ENCODE measurements around the gene MAP4K4.

MAP4K4 gene

GRCh38 chr2:101693991-101694588 lies 3.4 kb upstream of the MAP4K4 start:
- DNase-seq: no peak

GRCh38 chr2:101696272-101697123 lies 1.0 kb upstream of the MAP4K4 start:
- DNase-seq: no peak

DNA sequence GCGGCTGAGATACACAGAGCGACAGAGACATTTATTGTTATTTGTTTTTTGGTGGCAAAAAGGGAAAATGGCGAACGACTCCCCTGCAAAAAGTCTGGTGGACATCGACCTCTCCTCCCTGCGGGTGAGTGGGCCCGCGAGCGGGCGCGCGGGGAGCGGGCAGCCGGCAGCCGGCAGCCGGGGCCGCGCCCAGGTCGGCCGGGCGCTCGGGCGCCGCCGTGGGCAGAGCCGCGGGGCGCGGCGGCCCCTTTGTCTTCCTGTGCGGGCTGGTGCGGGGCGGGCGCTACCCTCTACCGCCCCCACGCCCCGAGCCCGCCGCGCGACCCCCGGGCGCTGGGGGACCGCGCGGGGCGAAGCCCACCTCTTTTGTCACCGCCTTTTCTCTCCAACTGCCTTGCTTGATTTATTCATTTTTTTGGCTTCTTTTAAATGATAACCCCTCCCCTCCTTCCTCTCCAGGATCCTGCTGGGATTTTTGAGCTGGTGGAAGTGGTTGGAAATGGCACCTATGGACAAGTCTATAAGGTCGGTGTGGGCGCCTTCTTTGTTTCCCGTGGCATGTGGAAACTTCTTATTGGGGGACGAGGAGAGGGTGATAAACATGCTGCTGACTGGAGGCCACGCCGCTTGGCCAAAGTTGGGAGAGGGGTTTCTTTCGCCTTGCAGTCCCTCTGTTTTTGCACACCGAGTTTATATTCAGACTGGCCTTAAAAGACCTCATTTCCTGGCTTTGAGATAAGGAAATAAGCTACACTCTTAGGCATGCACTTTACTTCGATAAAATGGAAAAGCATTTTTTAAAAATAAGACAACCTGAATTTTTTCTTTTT lies 722 bp downstream of the MAP4K4 start:
- DNase-seq: no peak

DNA sequence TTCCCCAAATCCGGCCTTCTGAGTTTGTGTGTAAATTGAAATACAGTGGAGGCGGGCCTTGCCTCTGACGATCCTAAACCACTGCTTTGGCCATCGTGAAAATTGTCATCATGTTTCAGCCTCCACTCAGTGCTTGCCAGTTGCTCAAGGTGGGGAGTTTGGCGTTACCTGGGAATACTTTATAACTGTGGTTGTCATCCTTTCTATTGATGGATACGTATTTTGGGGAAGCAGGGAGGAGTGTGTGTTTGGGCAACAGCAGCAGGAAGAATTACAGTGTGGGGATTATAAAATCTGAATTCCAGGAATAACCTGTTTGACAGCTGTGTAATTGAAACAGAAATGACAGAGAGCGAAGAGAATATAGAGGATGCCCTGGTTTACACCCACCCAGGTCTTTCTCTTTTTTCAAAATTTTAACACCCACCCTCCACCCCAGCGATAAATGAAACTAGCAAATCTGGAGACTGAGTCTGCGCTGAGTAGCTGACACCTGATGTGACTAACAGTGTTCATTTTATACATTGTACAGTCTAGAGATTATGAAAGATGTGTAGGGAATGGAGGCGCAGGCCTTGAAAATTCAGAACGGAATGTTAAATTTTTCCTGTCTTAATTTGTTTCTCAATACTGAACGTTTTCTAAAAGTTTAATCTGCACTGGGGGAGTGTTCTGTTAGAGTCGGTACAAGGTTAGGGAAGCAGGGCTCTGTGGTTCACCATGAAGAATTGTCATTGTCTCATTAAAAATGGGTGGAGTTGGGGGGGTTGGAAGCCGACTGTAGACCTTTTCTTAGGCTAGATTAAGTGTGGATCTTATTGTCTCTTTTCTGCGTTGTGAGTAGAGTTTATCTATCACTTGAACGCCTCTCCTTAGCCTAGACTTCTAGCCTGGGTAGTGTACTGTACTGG lies 1.6 kb downstream of the MAP4K4 start:
- DNase-seq: no peak

GRCh38 chr2:101699755-101700461 lies 2.4 kb downstream of the MAP4K4 start:
- DNase-seq: no peak

GRCh38 chr2:101704046-101704466 lies 6.5 kb downstream of the MAP4K4 start:
- DNase-seq: no peak

- DNase-seq: no peak
Observed at GRCh38 chr2:101704816-101705578, 7.5 kb downstream of the MAP4K4 start.

GRCh38 chr2:101706121-101706818 lies 8.8 kb downstream of the MAP4K4 start:
- no peak for DNase-seq

DNA sequence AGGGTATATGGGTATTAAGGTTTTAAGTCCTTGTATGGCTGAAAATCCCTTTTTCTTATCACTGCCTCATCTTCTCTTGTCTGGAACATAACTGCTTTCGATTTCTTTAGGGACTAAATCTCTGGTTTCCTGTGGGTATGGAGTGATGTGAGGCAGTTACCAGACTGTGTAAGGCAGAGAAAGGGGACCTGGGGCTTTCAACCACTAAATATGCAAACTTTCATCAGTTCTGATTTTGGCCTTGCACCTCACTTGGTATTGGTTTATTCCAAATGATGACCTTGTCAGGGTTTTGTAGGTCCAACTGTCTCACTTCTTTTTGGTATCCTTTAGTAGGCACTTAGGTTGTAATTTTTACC lies 9.3 kb downstream of the MAP4K4 start:
- no peak for DNase-seq

DNA sequence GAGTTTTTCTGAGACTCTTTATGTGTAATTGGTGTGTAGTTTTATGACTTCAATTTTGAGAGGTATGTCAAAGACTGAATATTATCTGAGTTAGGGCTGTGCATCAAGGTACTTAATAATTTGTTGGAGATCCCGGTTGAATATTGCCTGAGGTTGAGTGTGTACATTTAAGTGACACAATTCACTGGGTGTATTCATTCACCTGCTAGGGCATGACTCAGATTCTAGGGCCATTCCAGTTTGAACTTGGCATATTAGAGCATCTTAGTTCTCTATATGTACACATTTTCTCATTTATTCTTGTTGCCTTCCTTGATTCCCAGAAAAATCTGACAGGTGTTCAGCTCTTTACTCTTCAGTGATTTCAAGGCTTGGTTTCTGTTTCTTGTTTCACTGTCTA lies 12.5 kb downstream of the MAP4K4 start:
- DNase-seq: no peak

- DNase-seq: no peak
Observed at GRCh38 chr2:101710471-101711318, 13.2 kb downstream of the MAP4K4 start.

DNA sequence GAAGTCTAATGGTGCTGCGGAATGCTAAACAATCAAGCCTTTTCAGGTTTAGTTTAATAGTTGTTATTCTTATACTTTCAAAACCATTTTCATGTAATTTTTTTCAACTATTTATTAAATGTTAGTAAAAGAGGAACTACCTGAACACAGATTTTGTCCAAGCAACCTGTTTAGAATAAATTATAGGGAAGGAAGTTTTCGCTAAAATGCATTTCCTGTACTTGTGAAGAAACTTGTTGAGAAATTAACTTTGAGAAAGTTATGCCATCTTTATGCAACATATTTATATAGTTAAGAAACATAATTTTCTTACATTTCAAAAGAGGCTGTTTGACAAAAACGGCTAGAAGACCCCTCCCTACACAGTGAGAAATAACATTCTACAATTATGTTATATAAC lies 16.6 kb downstream of the MAP4K4 start:
- DNase-seq: no peak

GRCh38 chr2:101717071-101717845 lies 19.8 kb downstream of the MAP4K4 start:
- no peak for DNase-seq

DNA sequence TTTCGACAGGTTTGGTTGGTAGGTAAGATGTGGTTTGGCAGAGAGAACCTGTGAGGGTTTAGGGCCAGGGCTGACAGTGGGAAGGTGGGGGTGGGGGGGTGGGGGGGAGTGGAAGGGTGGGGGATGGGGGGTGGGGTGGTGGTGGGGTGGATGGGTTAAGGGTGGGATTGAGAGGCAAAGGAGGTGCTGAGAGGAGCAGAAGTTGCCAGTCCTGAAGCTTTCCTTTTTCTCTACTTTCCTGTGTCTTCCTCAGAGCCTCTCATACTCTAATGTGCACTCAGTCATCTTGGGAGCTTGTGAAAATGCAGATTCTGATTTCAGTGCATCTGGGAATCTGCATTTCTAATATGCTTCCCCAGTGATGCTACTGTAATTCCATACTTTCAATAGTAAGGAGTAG lies 21.0 kb downstream of the MAP4K4 start:
- DNase-seq: no peak

DNA sequence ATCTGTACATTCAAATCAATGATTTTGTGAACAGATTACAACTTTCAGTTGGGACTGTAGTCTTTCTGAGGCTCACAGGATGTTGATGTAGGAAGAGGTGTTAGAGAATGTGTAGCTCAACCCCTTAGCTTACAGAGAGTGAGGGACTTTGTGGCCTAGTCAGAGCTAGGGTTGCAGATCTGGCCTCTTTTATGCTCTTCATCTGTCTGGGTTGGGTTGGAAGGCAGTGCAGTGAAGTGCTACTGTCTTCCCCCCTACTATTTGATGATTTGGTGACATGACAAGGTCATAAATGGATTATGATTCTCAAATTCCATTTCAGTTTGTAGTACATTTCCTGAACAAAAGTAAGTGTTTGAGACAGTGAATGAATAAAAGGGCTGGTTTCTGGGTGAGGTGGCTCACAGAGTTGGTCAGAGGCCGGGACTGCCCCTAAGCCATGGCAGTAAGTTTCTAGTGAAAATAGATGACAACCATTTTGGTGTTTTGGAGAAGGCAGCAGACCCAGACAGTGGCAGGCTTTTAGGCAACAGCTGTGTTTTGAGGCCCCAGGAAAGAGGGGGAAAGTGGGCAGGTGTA lies 21.6 kb downstream of the MAP4K4 start:
- no peak for DNase-seq

DNA sequence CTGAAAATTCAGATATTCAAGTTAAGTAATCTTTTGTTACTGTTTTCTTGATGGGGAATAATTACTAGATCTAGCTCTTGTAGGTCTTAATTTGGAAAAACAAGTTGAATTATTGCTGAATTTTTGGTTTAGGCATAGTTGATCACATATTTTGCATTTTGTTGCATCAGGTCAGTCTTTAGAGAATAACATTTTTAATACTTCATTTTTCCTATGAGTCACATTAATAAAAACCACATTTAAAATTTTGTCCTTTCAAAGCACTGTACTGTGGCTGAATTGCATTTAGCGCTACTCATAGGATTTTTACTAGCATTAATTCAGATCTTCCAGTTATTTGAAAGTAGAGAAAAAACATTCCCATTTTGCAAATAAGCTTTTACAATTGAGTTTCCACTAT lies 23.2 kb downstream of the MAP4K4 start:
- DNase-seq: no peak

- no peak for DNase-seq
Observed at GRCh38 chr2:101722864-101723263, 25.4 kb downstream of the MAP4K4 start.

- DNase-seq: no peak
Observed at GRCh38 chr2:101723371-101724124, 26.0 kb downstream of the MAP4K4 start.

All from cortex of kidney (tissue), 1 donor.